HTR-8/SVneo (cell line): ENCODE data around the gene LRRK2.
"Not testable (repeated sequence)": the region's sequence is repeated elsewhere in the genome, so short reads cannot be mapped to it uniquely, and the experiment has no call there.

ENCODE experiments used
- DNase-seq: peaks from one replicate; pipeline ENCODE4 v3.0.0; 2011; ENCODE audit warnings: low spot score, mixed read lengths; ENCODE audit not compliant: insufficient read length
- FAIRE-seq: peaks from 2 replicates; lab custom pipeline; 2011; peaks lifted over from hg19 to GRCh38; lab: Jason Lieb, UNC

Gene LRRK2

GRCh38 chr12:40209886-40210285 lies 14.9 kb upstream of the LRRK2 start:
- DNase-seq (no peak), FAIRE-seq (no peak)

GRCh38 chr12:40211186-40211585 lies 13.6 kb upstream of the LRRK2 start:
- DNase-seq, FAIRE-seq: not testable (repeated sequence)

GRCh38 chr12:40212566-40212965 lies 12.2 kb upstream of the LRRK2 start:
- DNase-seq (no peak), FAIRE-seq (no peak)

- DNase-seq: no peak
- FAIRE-seq: no peak
Observed at GRCh38 chr12:40215982-40216381, 8.8 kb upstream of the LRRK2 start.

- no peak for DNase-seq
- FAIRE-seq: no peak
Observed at GRCh38 chr12:40216516-40217288, 8.1 kb upstream of the LRRK2 start.

- FAIRE-seq: no peak
- no peak for DNase-seq
Observed at GRCh38 chr12:40219760-40220159, 5.0 kb upstream of the LRRK2 start.

- DNase-seq: no peak
- no peak for FAIRE-seq
Observed at GRCh38 chr12:40222247-40222646, 2.5 kb upstream of the LRRK2 start.

GRCh38 chr12:40223646-40224045 lies 1.2 kb upstream of the LRRK2 start:
- DNase-seq: no peak
- FAIRE-seq: no peak

- no peak for FAIRE-seq
Observed at GRCh38 chr12:40225337-40225983, 663 bp downstream of the LRRK2 start.

GRCh38 chr12:40225984-40226602 lies 1.3 kb downstream of the LRRK2 start:
- FAIRE-seq (no peak), DNase-seq (no peak)

More at GRCh38 chr12:40225337-40225983, 663 bp downstream of the LRRK2 start:
- DNase-seq: no peak

- FAIRE-seq: no peak
- no peak for DNase-seq
Observed at GRCh38 chr12:40226705-40227104, 1.9 kb downstream of the LRRK2 start.

GRCh38 chr12:40227447-40227846 lies 2.6 kb downstream of the LRRK2 start:
- DNase-seq: no peak
- FAIRE-seq: no peak

GRCh38 chr12:40228727-40229126 lies 3.9 kb downstream of the LRRK2 start:
- FAIRE-seq: no peak
- no peak for DNase-seq

- DNase-seq (no peak), FAIRE-seq (no peak)
Observed at GRCh38 chr12:40229690-40230651, 5.2 kb downstream of the LRRK2 start.

- DNase-seq: no peak
- FAIRE-seq: no peak
Observed at GRCh38 chr12:40232602-40233001, 7.8 kb downstream of the LRRK2 start.

GRCh38 chr12:40233741-40234367 lies 9.1 kb downstream of the LRRK2 start:
- DNase-seq (no peak), FAIRE-seq (no peak)

GRCh38 chr12:40236357-40236850 lies 11.6 kb downstream of the LRRK2 start:
- DNase-seq (no peak), FAIRE-seq (no peak)

- DNase-seq: no peak
- FAIRE-seq: no peak
Observed at GRCh38 chr12:40238266-40238902, 13.6 kb downstream of the LRRK2 start.

- DNase-seq (no peak), FAIRE-seq (no peak)
Observed at GRCh38 chr12:40238979-40239378, 14.2 kb downstream of the LRRK2 start.
